Retina (tissue), 1 donor: ENCODE results near the gene SLIT2.

ENCODE experiments used
- DNase-seq: peaks from one replicate; pipeline ENCODE4 v3.0.0-alpha.2; 2016

Gene SLIT2

GRCh38 chr4:20251796-20252655 lies at the start of gene SLIT2:
Gene SLIT2 (plus strand): TSS chr4:20251905. CDS start chr4:20253816, 1,911 bp downstream.
- peak; percentile 92 for DNase-seq

GRCh38 chr4:20203508-20203907 lies 48.2 kb upstream of the SLIT2 start:
- no peak for DNase-seq

DNA sequence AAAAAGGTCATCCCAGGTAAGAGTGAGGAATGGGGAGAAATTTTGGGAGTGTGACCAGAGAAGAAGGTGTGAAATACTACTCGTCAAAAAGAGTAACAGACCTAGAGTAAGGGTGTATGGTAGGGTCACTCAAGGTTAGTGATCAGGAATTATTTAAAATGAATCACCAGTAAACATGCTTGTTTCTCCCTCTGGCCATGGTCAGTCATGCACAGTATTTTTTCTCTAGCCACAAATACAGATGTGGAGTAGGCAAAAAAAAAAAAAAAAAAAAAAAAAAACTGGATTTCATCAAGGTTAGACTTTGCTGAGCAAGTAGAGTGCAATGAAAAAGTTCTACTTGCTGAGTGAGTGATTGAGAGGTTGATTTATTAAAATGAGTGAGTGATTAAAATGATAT lies 34.2 kb upstream of the SLIT2 start:
- no peak for DNase-seq

DNA sequence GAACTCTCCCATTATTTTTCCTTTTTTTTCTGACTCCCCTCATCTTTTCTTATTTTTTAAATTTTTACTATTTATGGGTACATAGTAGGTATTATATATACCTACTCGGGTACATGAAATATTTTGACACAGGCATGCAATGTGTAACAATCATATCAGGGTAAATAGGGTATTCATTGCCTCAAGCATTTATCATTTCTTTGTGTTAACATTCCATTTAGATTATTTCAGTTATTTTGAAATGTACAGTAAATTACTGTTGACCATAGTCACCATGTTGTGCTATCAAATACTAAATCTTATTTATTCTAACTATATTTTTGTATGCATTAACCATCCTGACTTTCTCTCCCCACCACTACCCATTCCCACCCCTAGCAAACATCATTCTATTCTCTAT lies 33.8 kb upstream of the SLIT2 start:
- DNase-seq: no peak

DNA sequence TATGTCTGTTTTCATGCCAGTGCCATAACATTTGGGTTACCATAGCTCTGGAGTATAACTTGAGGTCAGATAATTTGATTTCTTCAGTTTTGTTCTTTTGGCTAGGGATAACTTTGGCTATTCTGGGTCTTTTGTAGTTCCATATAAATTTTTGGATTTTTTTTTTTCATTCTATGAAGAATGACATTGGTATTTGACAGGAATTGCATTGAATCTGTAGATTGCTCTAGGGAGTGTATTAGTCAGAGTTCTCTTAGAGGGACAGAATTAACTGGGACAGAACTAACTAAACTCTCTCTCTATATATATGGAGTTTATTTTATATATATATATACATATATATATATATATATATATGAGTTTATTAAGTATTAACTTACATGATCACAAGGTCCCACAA lies 32.2 kb upstream of the SLIT2 start:
- DNase-seq: no peak

- DNase-seq: no peak
These were observed 13.7 kb upstream of the SLIT2 start for GRCh38 chr4:20237894-20238537.

GRCh38 chr4:20248155-20248558 lies 3.5 kb upstream of the SLIT2 start:
- DNase-seq: peak; percentile 49

DNA sequence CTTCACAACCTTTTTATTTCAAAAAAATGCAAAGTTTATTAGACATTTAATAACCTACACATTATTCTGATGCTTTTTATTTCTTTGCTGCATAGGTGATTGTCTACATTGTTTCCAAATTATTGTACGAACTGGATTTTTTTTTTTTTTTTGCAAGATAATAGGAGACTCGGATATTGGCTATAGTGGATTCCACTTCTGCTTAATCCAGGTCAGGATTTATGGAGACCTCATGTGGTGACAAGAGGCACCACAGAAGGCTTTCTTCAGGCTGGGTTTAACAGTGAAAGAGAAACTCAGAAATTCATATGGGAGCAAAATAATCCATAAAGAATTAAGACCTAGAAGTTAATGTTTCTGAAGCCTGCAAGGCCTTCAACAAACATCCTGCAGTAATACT lies 2.4 kb upstream of the SLIT2 start:
- no peak for DNase-seq

- peak; percentile 91 for DNase-seq
These were observed 492 bp upstream of the SLIT2 start for GRCh38 chr4:20251031-20251795.

- peak; percentile 83 for DNase-seq
These were observed 1.1 kb downstream of the SLIT2 start for GRCh38 chr4:20252656-20253282.

- DNase-seq: peak; percentile 85
These were observed 1.6 kb downstream of the SLIT2 start for GRCh38 chr4:20253283-20253734.

- DNase-seq: peak; percentile 82
These were observed 2.2 kb downstream of the SLIT2 start for GRCh38 chr4:20253735-20254409.

DNA sequence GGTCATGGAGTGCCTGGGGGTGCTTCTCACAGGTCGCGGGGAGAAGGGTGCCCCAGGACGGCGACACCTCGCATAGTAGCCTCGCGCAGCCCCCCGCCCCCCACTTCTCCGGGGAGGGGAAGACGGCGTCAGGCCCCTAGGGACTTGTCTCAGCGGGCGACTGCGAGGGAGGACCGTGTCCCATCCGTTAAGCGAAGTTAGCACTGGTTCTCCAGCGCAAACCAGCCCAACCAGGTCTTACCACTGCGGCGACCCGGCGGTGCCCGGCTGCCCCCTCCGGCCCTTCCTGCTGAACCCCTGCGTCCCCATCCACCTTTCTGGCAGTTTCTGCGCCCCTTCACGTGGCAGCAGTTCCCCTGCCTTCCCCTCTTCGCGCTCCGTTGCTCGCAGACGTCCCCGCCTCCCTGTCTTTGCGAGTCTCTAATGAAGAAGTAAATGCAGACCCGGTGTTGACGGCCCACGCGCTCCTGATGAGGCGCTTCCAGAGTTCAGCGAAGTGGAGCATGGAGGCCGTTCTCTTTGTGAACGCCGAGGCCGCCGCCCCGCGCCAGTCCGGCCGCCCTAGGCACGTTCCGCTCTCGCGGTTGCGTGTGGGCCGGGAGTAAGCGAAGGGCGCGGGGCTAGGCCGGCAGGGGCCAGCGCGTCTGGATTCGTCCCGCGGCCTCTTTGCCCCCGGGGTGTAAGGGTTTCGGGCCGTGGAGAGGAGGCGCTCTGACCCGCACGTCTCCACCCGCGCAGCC lies 3.0 kb downstream of the SLIT2 start:
- DNase-seq: peak; percentile 88

- DNase-seq: no peak
These were observed 3.5 kb downstream of the SLIT2 start for GRCh38 chr4:20255251-20255586.

GRCh38 chr4:20255823-20256222 lies 4.1 kb downstream of the SLIT2 start:
- DNase-seq: no peak

DNA sequence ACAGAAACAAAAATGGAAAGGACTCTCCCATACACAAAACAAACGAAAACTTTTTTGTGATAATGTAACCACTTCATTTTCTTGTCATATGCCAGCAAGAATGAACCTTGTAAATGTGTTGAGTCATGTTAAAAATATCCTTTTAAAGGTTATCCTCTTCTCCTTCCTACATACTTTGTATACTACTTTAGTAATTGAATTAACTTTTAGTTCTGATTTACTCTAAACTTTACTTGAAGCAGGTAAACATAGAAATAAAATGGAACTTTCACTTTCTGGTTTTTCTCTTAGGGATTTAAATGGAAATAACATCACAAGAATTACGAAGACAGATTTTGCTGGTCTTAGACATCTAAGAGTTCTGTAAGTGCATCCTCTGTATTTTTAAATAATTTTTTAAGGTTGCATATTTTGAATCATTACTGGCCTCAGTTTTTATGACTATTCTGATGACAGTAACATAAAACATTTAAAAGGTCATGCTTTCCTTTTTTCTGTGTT lies 4.7 kb downstream of the SLIT2 start:
- DNase-seq: no peak

DNA sequence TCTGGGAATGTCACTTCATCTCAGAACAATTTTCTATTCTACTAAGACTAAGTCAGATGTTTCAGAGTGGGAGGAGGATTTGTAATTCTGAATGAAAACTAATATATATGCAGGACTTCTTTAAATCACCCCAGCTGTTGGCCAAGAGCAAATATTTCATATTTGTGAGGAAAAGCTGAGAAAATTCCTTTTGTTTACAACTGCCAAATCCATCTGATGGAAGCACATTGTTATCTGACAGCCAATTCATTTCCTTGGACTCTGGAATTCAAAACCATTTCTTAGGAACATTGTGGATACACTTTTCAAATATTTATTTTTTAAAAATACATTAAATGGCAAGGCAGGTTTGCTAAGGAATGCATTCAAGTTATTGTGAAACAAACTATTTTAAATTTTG lies 8.0 kb downstream of the SLIT2 start:
- no peak for DNase-seq

GRCh38 chr4:20260821-20261220 lies 9.1 kb downstream of the SLIT2 start:
- DNase-seq: no peak

GRCh38 chr4:20262221-20262620 lies 10.5 kb downstream of the SLIT2 start:
- DNase-seq: no peak

DNA sequence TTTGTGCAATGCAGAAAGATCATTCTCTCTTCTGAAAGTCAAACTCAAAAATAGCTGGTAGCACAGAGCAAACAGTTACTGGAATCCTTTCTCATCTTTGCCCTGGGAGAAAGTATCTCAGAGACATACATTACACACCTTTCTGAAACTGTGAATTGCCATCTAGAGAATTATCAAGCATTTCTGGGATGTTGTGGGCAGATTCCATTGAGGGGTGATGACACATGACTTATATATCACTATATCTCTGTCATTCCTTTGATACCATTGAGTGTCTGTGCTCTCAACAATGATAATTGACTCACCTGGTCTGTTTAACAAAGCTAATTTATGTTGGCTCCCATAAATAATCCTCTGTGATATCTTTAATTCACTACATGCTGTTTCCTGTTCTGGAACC lies 13.0 kb downstream of the SLIT2 start:
- DNase-seq: no peak

DNA sequence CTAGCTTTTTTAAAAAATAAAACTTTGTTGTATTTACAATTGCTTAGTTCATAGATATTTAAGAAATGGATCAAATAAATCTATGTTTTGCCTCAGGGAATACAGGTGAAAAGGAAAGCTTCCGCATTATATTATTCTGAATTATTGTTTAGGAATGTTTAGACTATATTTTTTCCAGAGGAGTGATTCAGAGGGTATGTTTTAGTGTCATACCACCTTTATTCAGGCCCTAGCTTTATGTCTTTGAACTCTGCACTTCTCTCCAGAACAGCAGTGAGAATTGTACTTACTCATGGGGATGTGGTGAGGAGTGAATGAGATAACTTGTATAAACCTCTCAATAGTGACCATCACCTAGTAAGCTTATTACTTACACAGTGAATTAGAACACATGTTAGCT lies 14.0 kb downstream of the SLIT2 start:
- no peak for DNase-seq
